Endothelial cell of umbilical vein (primary cell): ENCODE data around the gene LIPH. TPM values are rescaled to one million over a fixed set of nuclear protein-coding genes. Genes with fewer than 3 reads are reported as not detected.

Experiments
- BruUV-seq: library from RNA; stranded (reverse); fragments of 400-500 nt; replicated peaks from 2 replicates; lab custom pipeline; 2021; lab: Mats Ljungman, UMichigan
- CTCF ChIA-PET: fragments of 300-600, 350-600 bp; sonication (Branson Sonifier 250); formaldehyde crosslinking; loops from one replicate; lab custom pipeline; 2021; ENCODE audit warnings: antibody characterized with exemption, inconsistent platforms; lab: Charles Lee
- POLR2A ChIA-PET: fragments of 300-600, 350-600 bp; sonication (Branson Sonifier 250); formaldehyde crosslinking; loops from one replicate; lab custom pipeline; 2021; ENCODE audit warnings: antibody characterized with exemption, inconsistent platforms; lab: Charles Lee
- DNase-seq: peaks from one replicate; pipeline ENCODE4 v3.0.0-alpha.2; 2011; ENCODE audit warnings: low read depth, low spot score
- FAIRE-seq: peaks from 2 replicates; lab custom pipeline; 2011; peaks lifted over from hg19 to GRCh38; lab: Jason Lieb, UNC
- H2AFZ ChIP-seq: 2 replicates; pipeline ENCODE4 v1.6.0; 2012; ENCODE audit warnings: low read depth, low read length, control low read depth, inconsistent platforms
- H3K27ac ChIP-seq: 2 replicates; pipeline ENCODE4 v1.5.1; 2011; ENCODE audit warnings: low read depth, mild to moderate bottlenecking, control low read depth, low read length, moderate library complexity; ENCODE audit not compliant: insufficient read depth
- H3K27me3 ChIP-seq, 2 experiments: 2 replicates each; pipeline versions ENCODE4 v1.6.0 to v1.6.1; 2011; ENCODE audit warnings: low read length in 2 of 2, mixed read lengths in 1 of 2; ENCODE audit not compliant: control insufficient read depth in 2 of 2, insufficient read depth in 2 of 2
- H3K36me3 ChIP-seq, 2 experiments: 2 replicates in 1 of 2; 3 replicates in 1 of 2; pipeline ENCODE4 v1.5.1; 2011; ENCODE audit warnings: low read length in 2 of 2, mild to moderate bottlenecking in 1 of 2, moderate library complexity in 1 of 2; ENCODE audit not compliant: control insufficient read depth in 2 of 2, insufficient read depth in 2 of 2; ENCODE audit errors: extremely low read depth in 1 of 2
- H3K4me1 ChIP-seq: 3 replicates; pipeline ENCODE4 v1.5.1; 2011; ENCODE audit warnings: mild to moderate bottlenecking, low read length; ENCODE audit not compliant: control insufficient read depth, insufficient read depth; ENCODE audit errors: extremely low read depth
- H3K4me2 ChIP-seq: 2 replicates; pipeline ENCODE4 v1.6.1; 2011; ENCODE audit warnings: low read length, control low read depth, mixed read lengths; ENCODE audit not compliant: insufficient read depth
- H3K4me3 ChIP-seq, 3 experiments: fragments of 200-600 bp in 1 of 3; sonication (generic), shearing (Covaris generic) in 1 of 3; replicated peaks in 1 of 3; 2 replicates each; pipeline ENCODE4 v1.5.1; 2011 to 2016; ENCODE audit warnings: control low read depth in 3 of 3, low read length in 3 of 3, mild to moderate bottlenecking in 2 of 3, inconsistent platforms in 1 of 3, low read depth in 1 of 3, moderate library complexity in 1 of 3; ENCODE audit not compliant: insufficient read depth in 1 of 3
- H3K79me2 ChIP-seq: 2 replicates; pipeline ENCODE4 v1.6.0; 2012; ENCODE audit warnings: low read length, inconsistent platforms; ENCODE audit not compliant: control insufficient read depth, insufficient read depth
- H3K9ac ChIP-seq: replicated peaks from 2 replicates; pipeline ENCODE3; 2011; ENCODE audit warnings: low read length, control low read depth; ENCODE audit not compliant: insufficient read depth; ENCODE audit errors: extremely low read depth
- H3K9me1 ChIP-seq: replicated peaks from 3 replicates; pipeline ENCODE4 v1.6.0; 2011; ENCODE audit warnings: mild to moderate bottlenecking, low read length; ENCODE audit not compliant: control insufficient read depth, insufficient read depth; ENCODE audit errors: extremely low read depth
- H3K9me3 ChIP-seq: replicated peaks from 2 replicates; pipeline ENCODE4 v1.5.1; 2012; ENCODE audit warnings: low read length, inconsistent platforms; ENCODE audit not compliant: control insufficient read depth, insufficient read depth
- H4K20me1 ChIP-seq: replicated peaks from 2 replicates; pipeline ENCODE3; 2011; ENCODE audit warnings: mild to moderate bottlenecking, low read length; ENCODE audit not compliant: control insufficient read depth, insufficient read depth; ENCODE audit errors: extremely low read depth
- CTCF ChIP-seq, 2 donors: IDR thresholded peaks; 1 replicate in 1 of 2; 2 replicates in 1 of 2; pipeline ENCODE4 v1.5.1; 2011; ENCODE audit warnings: low read length in 2 of 2, mild to moderate bottlenecking in 2 of 2, moderate library complexity in 2 of 2, control low read depth in 1 of 2, inconsistent platforms in 1 of 2, low read depth in 1 of 2; ENCODE audit not compliant: insufficient read depth in 1 of 2; ENCODE audit errors: extremely low read depth in 1 of 2
- EZH2 ChIP-seq: IDR thresholded peaks from 2 replicates; pipeline ENCODE4 v1.6.1; 2012; ENCODE audit warnings: borderline replicate concordance, low read depth, mild to moderate bottlenecking, moderate library complexity, low read length, inconsistent platforms; ENCODE audit not compliant: severe bottlenecking
- FOS ChIP-seq: IDR thresholded peaks from 2 replicates; pipeline ENCODE4 v1.6.1; 2011; ENCODE audit warnings: mild to moderate bottlenecking, low read length, moderate library complexity, borderline replicate concordance; ENCODE audit not compliant: insufficient read depth
- GATA2 ChIP-seq: IDR thresholded peaks from 2 replicates; pipeline ENCODE4 v1.7.0; 2011; ENCODE audit warnings: low read depth, mild to moderate bottlenecking, moderate library complexity, mixed read lengths, low read length; ENCODE audit not compliant: insufficient read length, insufficient read depth
- JUN ChIP-seq: IDR thresholded peaks from 2 replicates; pipeline ENCODE4 v1.6.1; 2011; ENCODE audit warnings: borderline replicate concordance, low read depth; ENCODE audit not compliant: insufficient read length, insufficient read depth
- MAX ChIP-seq: IDR thresholded peaks from 2 replicates; pipeline ENCODE4 v1.6.1; 2011; ENCODE audit not compliant: insufficient read depth, insufficient read length
- MYC ChIP-seq: IDR thresholded peaks from one replicate; pipeline ENCODE4 v1.6.1; 2011; ENCODE audit warnings: mild to moderate bottlenecking, low read depth, low read length
- POLR2A ChIP-seq: IDR thresholded peaks from 2 replicates; pipeline ENCODE4 v1.6.1; 2012; ENCODE audit warnings: low read depth, mild to moderate bottlenecking, control low read depth, low read length
- POLR2AphosphoS5 ChIP-seq: IDR thresholded peaks from 2 replicates; pipeline ENCODE4 v1.6.1; 2012; ENCODE audit warnings: low read depth, mild to moderate bottlenecking, control low read depth, low read length, moderate library complexity; ENCODE audit not compliant: insufficient read depth
- dilution Hi-C: fragments of 300-500 bp; cut with MboI; formaldehyde crosslinking; loops from one replicate; pipeline ENCODE4 v1.15.0; 2019; ENCODE audit warnings: low sequenced_read_pairs; ENCODE audit not compliant: extremely low pct_ligation_motif_present
- intact Hi-C: fragments of 100-400 bp; cut with micrococcal nuclease; formaldehyde crosslinking; loops from one replicate; pipeline ENCODE4 v1.10.0; 2022
- polyA plus RNA-seq, 4 experiments: library from polyadenylated mRNA; depleted of rRNA in 3 of 4; stranded (reverse) in 3 of 4; unstranded in 1 of 4; fragments of >200 nt; gene quantifications; 2 replicates each; pipeline versions ENCODE4 v1.2.1 to v1.2.3, GENCODE V29; 2011 to 2012; ENCODE audit warnings: missing spikeins in 1 of 4
- total RNA-seq: library from RNA; stranded (reverse); gene quantifications from 2 replicates; pipeline ENCODE4 v1.2.3, GENCODE V29; 2021

The LIPH gene
- total and polyA plus RNA-seq, 2 donors (not counting 3 experiments of a cell fraction or from before 2014, with no cell fraction given): not detected

DNA sequence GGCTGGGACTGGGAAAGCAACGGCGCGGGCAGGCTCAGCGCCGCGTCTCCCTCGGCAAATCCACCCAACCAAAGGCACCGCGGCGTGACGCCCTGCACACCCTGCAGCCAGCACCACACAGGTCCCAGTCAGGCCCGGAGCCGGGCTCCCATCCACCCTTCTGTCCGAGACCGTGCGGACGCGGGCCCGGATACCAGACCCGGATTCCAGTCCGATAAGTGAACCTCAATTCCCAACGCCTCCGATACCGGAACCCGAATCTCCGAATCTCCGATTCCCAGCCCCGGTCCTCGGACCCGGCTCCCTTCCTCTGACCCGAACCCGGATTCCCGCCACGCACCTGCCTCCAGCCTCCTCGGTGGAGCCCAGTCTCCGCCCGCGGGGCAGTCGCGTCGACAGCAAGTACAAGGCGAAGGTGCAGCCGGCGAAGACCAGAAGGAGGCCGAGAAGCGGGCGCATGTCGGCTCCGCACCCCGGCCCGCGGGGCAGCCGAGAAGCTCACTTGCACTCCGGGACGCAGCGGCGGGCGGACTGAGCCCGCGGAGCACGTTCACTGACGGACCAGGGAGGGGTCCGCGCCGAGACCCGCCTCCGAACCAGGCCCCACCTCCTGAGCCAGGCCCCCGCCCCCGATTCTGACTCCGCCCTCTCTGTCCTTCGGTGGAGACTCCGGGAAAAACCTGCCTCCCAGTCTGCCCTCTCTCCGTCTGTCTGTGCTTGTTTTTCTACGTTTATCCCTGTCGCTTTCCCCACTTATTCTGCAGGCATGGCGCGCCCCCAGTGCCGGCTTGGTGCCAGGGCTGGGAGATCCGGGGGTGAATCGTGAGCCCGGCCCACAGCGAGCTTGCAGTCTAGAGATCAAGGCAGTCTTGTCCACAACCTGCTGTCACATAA lies 53.6 kb downstream of the LIPH start, which contains the start of gene TMEM41A:
Gene TMEM41A (minus strand): TSS at position 533 of the 894 bp plus-strand sequence. CDS start 74 bp downstream, at position 459.
- Histone ChIP-seq H3K9me1 (no peaks in the 10 kb centered on the region), H3K4me1 (peaks cover 5% of the 10 kb centered on the region), H2AFZ (peak within 1 kb of the TSS; percentile 91), H3K9me3 (no peaks in the 10 kb centered on the region), H3K36me3 (peaks cover 6 to 8% of the 10 kb centered on the region in 2 experiments), H3K4me2 (peak within 1 kb of the TSS; percentile 74), H3K79me2 (peaks cover 12% of the 10 kb centered on the region), H3K27ac (peak within 1 kb of the TSS; percentile 14), H3K4me3 (peak within 1 kb of the TSS; percentile 55 to 93 (median 77)), H3K9ac (peak within 1 kb of the TSS; percentile 75), H3K27me3 (peaks cover 2 to 8% of the 10 kb centered on the region in 2 experiments), H4K20me1 (no peaks in the 10 kb centered on the region)
- FAIRE-seq (peak; percentile 92), DNase-seq (peak; percentile 90)
- dilution Hi-C loops: no loop called here
- ChIA-PET POLR2A (interaction anchor here (0.7 to 1.4 kb wide), 3 partner anchors 18 to 87 kb away, joined by 3 to 4 read pairs (median 3); partner anchors contain the start of gene SENP2), CTCF (interaction anchor here (0.6 to 1.5 kb wide), 8 partner anchors 38 to 654 kb away, joined by 3 to 18 read pairs (median 4); partner anchors contain the start of gene SENP2)
- intact Hi-C loops: loop anchor here (1.0 to 5.0 kb wide), 4 partner anchors 38 to 282 kb away; partner anchors contain the start of gene SENP2
- no TSS peak for BruUV-seq
- TF ChIP-seq POLR2AphosphoS5: peak; percentile 88
- no peak for TF ChIP-seq GATA2
- TF ChIP-seq POLR2A: peak; percentile 90

DNA sequence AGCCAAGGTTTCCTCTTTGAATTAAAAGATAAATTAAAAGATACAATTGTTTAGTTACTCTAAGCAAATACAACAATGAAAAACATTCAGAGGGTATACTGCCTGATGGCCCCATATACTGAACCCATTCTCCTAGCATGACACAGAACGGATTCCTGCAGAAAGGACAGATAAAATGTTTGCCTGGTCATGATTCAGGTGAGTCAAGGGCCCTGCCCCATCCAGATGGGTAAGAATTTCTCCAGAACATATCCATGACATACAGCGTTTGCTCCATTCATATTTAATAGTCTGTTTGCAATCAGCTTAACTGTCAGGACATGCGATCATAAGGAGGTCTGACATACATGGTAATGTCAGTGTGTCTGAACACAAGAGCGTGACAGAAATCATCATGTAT lies 62.1 kb downstream of the LIPH start:
- Histone ChIP-seq H3K4me1 (no peaks in the 10 kb centered on the region), H3K27me3 (no peaks in the 10 kb centered on the region), H3K79me2 (no peaks in the 10 kb centered on the region), H3K9ac (no peak overlapping the region), H3K4me2 (no peak overlapping the region), H4K20me1 (no peaks in the 10 kb centered on the region), H3K9me3 (no peaks in the 10 kb centered on the region), H2AFZ (no peak overlapping the region), H3K36me3 (peaks cover 2 to 7% of the 10 kb centered on the region in 2 experiments), H3K27ac (no peak overlapping the region), H3K9me1 (no peaks in the 10 kb centered on the region), H3K4me3 (no peak overlapping the region)
- DNase-seq (no peak), FAIRE-seq (no peak)
- dilution Hi-C loops (no loop called here), intact Hi-C loops (no loop called here)
- ChIA-PET POLR2A (no interaction called here), CTCF (no interaction called here)
- no peak for TF ChIP-seq EZH2
- no peak for TF ChIP-seq MAX
- TF ChIP-seq GATA2: no peak
- no peak for TF ChIP-seq POLR2AphosphoS5
- TF ChIP-seq POLR2A: no peak
- TF ChIP-seq JUN: no peak
- no peak for TF ChIP-seq FOS
- no peak for TF ChIP-seq CTCF (IDR thresholded peaks at IDR 0.05; ENCODE audit: extremely low read depth in 1 of 2, insufficient read depth in 1 of 2, low read depth in 1 of 2, low read length in 2 of 2)
- TF ChIP-seq MYC: no peak
- no TSS peak for BruUV-seq
